GM18519 (cell line): Measurements from ENCODE around the gene HEATR5A.
"Not testable (repeated sequence)": the region's sequence is repeated elsewhere in the genome, so short reads cannot be mapped to it uniquely, and the experiment has no call there.

ENCODE experiments used
- ATAC-seq: cut with Tn5 transposase; IDR thresholded peaks from one replicate; pipeline ENCODE4 v1.9.1; 2021; ENCODE audit warnings: mild to moderate bottlenecking, moderate library complexity; ENCODE audit not compliant: unreplicated experiment, low FRiP score

Gene HEATR5A

GRCh38 chr14:31420319-31421111, at the start of gene HEATR5A:
TSS of gene HEATR5A (minus strand) at chr14:31420550. CDS start at chr14:31402975, 17,575 bp downstream.
- ATAC-seq, result peak; percentile 89

GRCh38 chr14:31466554-31466953, 46.2 kb upstream of the HEATR5A start:
- ATAC-seq, result no peak

DNA sequence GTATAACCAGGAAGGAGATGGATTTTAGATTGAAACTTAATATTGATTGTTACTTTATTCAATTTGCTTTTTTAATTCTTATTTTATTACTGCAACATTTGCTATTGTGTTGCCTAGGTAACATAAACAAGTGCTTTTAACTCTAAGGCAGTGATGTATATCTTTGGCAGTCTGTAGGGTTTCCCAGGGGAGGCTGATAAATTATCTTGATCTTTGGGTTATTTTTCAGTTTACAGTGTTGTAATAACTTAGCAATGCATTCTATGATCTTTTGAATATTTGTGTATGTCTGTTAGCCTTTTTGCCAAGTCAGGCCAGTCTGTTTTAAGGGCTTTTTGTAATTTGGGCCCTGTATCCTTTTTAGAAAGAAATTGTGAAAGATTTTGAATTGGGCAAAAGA, 44.8 kb upstream of the HEATR5A start:
- ATAC-seq, result no peak

GRCh38 chr14:31462450-31462849, 42.1 kb upstream of the HEATR5A start:
- ATAC-seq, result not testable (repeated sequence)

GRCh38 chr14:31461545-31461944, 41.2 kb upstream of the HEATR5A start:
- no peak for ATAC-seq

DNA sequence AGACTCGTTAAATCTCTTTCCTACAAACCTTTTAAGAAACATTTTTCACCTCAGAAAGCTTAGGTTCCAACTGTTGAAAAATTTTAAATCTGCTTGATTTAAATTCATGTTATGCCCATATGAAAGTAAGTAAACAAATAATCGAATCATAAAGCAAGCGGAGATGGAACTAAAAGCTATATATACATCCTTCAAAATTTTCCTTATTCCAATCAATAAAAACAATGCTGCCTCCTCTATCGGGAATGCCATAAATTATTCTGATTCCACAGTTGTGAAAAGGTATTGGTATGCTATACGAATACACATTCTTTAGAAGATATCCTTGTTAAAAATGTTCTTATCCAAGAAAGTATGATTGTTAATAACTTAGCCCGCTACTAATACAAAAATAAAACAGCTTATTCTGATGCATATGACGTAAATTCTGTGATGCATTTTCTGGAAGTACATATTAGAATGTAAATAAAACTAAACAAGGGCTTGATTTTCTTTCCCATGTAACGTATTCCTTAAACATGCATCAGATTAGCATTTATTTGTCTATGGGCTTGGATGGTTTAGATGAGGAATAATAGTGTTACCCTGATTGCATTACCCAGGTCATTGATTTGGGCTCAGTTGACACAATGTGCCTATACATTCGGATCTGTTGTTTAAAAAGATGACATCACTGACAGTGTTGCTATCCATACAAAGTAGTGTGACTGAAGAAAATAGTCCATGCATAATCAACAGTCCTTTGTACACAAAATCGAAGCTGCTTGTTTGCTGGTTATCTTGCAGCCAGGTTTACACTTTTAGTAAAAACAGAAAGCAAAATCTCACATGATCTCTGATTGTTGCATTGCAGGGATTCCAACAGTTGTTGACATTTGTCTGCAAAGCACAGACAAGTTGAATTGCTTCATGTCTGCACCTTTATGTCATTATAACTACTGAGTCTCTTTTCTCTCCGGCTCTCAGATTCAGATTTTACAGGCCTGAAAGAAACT, 37.6 kb upstream of the HEATR5A start:
- ATAC-seq, result peak; percentile 2

DNA sequence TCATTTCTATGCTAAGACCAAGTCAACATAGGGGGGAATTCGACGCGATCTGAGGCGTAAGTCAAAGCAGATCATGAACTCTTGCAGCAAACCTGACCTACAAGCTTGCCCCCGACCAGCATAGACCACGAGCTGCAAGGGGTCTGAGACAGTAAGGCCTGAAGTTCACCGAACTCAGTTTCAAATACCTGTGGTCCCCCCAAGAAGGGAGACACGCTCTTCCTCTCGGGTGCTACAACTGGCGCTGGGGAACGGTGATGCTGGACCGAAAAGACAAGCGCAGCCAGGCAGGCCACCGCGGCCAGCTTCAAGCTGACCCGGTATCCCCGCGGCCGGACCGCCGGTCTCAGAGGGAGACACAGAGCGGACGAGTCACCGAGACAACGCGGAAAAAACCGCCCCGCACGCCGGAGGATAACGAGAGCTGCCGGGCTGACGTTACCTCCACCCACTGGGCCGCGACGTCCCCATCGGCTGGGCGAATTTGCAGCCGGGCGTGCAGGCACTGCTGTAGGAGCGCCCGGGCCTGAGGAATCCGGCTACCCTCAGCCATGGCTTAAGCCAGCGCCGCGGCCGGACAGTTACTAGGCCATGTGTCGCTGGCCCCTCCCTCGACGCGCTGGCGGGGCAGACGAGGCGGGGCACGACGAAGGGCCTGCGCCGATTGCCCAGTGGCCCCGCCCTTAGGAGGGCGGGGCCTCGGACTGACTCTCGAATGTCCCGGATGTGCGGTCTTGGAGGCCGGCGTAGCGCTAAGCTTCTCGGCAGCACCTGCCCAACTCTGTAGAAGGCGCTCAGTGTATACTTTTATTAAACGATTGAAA, 36.7 kb upstream of the HEATR5A start, which contains the start of gene DTD2:
Gene DTD2, minus strand, starts transcription at position 666 of the 824 bp plus-strand sequence. Its CDS starts 113 bp downstream, at position 553.
- ATAC-seq, result peak; percentile 95

- ATAC-seq, result peak; percentile 50
Observed at GRCh38 chr14:31449971-31450610, 29.7 kb upstream of the HEATR5A start.

- ATAC-seq, result no peak
Observed at GRCh38 chr14:31449136-31449535, 28.8 kb upstream of the HEATR5A start.

DNA sequence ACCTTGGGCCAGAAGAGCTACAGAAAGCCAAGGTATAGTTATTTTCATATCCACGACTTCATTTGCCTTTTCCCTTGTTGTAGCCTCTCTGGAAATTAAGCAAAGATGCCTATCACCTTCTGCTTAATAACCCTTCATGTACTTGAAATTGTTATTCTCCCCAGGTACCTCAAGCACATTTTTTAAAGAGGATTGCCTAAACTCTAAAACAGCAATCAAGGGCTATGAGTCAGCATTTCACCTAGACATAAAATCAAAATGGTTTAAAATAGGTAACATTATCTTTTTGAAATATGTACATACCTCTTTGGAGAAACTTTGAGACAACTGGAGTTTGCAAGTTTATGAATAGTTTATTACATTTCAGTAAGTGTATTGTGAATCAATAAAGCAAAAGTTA, 25.4 kb upstream of the HEATR5A start:
- ATAC-seq, result no peak

- ATAC-seq, result no peak
Observed at GRCh38 chr14:31442284-31442683, 21.9 kb upstream of the HEATR5A start.

GRCh38 chr14:31441273-31442111, 21.1 kb upstream of the HEATR5A start:
- no peak for ATAC-seq

DNA sequence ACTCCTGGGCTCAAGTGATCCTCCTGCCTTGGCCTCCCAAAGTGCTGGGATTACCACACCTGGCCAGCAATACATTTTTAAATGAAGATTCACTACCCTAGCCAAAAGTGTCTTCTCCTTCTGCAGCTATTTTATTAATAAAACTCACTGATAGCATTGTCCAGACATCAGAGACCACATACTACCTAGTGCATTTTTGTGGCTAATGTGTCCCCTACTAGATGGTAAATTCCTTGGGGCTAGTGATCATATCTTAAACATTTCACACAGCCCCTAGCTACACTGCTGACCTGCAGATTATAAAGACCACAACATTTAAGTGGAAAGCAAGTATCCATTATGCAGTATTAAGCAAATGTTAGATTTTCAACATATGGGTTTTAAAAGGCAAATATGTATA, 19.9 kb upstream of the HEATR5A start:
- no peak for ATAC-seq

- no peak for ATAC-seq
Observed at GRCh38 chr14:31439561-31439960, 19.2 kb upstream of the HEATR5A start.

DNA sequence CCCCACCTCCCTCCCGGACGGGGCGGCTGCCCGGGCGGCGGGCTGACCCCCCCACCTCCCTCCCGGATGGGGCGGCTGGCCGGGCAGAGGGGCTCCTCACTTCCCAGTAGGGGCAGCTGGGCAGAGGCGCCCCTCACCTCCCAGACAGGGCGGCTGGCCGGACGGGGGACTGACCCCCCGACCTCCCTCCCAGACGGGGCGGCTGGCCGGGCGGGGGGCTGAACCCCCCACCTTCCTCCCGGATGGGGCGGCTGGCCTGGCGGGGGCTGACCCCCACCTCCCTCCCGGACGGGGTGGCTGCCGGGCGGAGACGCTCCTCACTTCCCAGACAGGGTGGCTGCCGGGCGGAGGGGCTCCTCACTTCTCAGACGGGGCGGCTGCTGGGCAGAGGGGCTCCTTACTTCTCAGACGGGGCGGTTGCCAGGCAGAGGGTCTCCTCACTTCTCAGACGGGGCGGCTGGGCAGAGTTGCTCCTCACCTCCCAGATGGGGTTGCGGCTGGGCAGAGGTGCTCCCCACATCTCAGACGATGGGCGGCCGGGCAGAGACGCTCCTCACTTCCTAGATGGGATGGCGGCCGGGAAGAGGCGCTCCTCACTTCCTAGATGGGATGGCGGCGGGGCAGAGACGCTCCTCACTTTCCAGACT, 16.8 kb upstream of the HEATR5A start:
- not testable (repeated sequence) for ATAC-seq

DNA sequence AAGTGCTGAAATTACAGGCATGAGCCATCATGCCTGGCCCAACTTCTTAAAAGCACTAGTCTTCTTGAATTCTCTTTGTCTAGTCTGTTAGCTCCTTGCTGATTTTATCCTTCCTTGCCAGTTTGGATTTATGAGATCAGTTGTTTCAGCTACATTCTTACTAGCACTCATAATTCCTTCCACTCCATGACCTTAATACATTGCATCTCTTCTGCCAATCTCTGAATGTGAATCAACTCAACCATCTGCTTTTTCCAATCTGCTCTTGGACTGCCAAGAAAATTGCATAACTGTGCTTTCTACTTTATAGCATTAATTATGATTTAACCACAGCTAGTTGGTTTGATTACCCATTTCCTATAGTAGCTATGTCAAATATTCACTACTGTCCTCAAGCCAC, 14.9 kb upstream of the HEATR5A start:
- no peak for ATAC-seq

DNA sequence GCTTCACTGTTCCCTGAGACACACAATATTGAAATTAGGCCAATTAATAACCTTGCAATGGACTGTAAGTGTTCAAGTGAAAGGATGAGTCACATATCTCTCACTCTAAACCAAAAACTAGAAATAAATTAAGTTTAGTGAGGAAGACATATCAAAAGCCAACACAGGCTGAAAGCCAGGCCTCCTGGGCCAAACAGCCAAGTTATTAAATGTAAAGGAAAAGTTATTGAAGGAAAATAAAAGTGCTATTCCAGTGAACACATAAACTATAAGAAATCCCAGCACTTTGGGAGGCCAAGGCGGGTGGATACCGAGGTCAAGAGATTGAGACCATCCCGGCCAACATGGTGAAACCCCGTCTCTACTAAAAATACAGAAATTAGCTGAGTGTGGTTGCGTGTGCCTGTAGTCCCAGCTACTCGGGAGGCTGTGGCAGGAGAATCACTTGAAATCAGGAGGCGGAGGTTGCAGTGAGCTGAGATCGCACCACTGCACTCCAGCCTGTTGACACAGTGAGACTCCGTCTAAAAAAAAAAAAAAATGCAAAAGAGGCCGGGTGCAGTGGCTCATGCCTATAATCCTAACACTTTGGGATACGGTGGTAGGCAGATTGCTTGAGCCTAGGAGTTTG, 10.4 kb upstream of the HEATR5A start:
- ATAC-seq, result no peak

- no peak for ATAC-seq
Observed at GRCh38 chr14:31429791-31430190, 9.4 kb upstream of the HEATR5A start.
